Natural killer cell treated with Interleukin-12 subunit alpha and Interleukin-12 subunit beta and Interleukin-15 and Interleukin-18, amount 100 ng/mL, for 72 hours (primary cell): ENCODE results near the gene KIAA1671. TPM values are rescaled to one million over a fixed set of nuclear protein-coding genes. Genes with fewer than 3 reads are reported as not detected.
A peak's percentile ranks its signal among the peaks of the same experiment; 100 is the strongest.

ENCODE experiments used
- ATAC-seq, 2 donors: fragments of 150-1000 bp; cut with Tn5 transposase in 1 of 2; sonication (Bioruptor Pico), chemical (Tn5 transposase) in 1 of 2; 2 replicates each; pipeline ENCODE4 v1.10.0; 2021
- DNase-seq: peaks from one replicate; pipeline ENCODE4 v3.0.0; 2022; ENCODE audit warnings: low spot score
- H3K27ac Mint-ChIP-seq, 2 donors: 1 replicate in 1 of 2; 2 replicates in 1 of 2; pipeline ENCODE4 v1.8.0; 2022; ENCODE audit warnings: mixed read lengths in 2 of 2, mild to moderate bottlenecking in 1 of 2, moderate library complexity in 1 of 2
- H3K27me3 Mint-ChIP-seq, 2 donors: 1 replicate in 1 of 2; 2 replicates in 1 of 2; pipeline ENCODE4 v1.8.0; 2022; ENCODE audit warnings: mixed read lengths in 2 of 2
- H3K36me3 Mint-ChIP-seq: one replicate; pipeline ENCODE4 v1.8.0; 2022; ENCODE audit warnings: mixed read lengths
- H3K4me1 Mint-ChIP-seq, 2 donors: 1 replicate in 1 of 2; 2 replicates in 1 of 2; pipeline ENCODE4 v1.8.0; 2022; ENCODE audit warnings: low read depth in 2 of 2, mixed read lengths in 2 of 2, mild to moderate bottlenecking in 1 of 2
- H3K4me3 Mint-ChIP-seq: one replicate; pipeline ENCODE4 v1.8.0; 2022; ENCODE audit warnings: mixed read lengths
- H3K9me3 Mint-ChIP-seq: 2 replicates; pipeline ENCODE4 v1.8.0; 2022; ENCODE audit warnings: mixed read lengths
- total RNA-seq, 2 donors: library from RNA; stranded (reverse); gene quantifications; one replicate each; pipeline ENCODE4 v1.2.3, GENCODE V29; 2022

The KIAA1671 gene
- total RNA-seq, 2 donors from 2014 or later = 11.7 to 21.3 TPM

DNA sequence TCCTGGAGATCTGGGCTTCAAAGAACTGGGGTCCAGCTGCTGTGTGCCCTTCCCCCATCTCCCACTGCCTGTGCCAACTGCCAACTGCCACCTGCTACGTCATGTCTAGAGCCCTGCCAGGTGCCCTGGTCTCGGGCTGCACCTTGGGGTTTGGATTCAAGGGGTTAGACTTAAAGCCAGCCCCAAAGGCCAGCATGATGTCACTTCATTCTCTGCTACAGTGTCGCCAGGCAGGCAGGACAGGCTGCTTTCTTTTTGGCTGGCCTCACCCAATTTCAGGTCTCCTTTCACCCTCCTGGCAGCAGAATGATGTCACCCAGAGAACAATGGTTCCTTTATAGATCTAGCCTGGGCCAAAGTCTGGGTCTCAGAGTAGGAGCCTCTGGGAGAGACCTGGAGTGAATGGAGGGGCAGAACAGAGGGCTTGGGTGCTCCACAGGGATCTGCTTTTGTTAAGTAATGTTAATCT lies 167.6 kb downstream of the KIAA1671 start:
- Mint-ChIP-seq H3K4me3 (no peak overlapping the region), H3K36me3 (no peaks in the 10 kb centered on the region), H3K9me3 (no peaks in the 10 kb centered on the region), H3K4me1 (peaks cover 0 to 5% of the 10 kb centered on the region in 2 donors), H3K27me3 (peaks cover 0 to 7% of the 10 kb centered on the region in 2 donors), H3K27ac (no peak overlapping the region)
- DNase-seq = no peak
- peak in 1 of 2 donors; percentile 56 for ATAC-seq

DNA sequence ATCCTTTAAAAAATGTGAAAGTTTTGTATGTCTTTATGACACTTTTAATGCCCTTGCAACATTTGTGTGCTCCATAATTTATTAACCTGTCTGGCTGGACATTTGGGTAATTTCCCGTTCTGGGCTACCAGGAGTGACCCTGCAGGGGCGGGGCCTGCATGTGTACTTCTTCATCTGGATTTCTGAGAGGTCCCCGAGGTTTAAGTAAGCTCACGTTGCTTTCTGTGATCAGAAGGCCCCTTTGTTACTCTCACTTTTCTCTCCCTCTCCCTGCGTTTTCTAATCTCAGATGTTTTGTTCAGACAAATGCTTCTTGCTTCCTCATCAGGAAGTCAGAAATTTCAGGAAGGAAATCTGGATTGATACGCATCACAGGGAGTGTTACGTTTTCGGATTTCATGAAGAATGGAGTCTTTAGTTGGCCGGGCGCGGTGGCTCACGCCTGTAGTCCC lies 168.3 kb downstream of the KIAA1671 start:
- ATAC-seq (no peak), DNase-seq (no peak)
- no peak overlapping the region for H3K27ac Mint-ChIP-seq
- H3K27me3 Mint-ChIP-seq = peaks cover 0 to 7% of the 10 kb centered on the region in 2 donors
- no peaks in the 10 kb centered on the region for H3K9me3 Mint-ChIP-seq
- no peaks in the 10 kb centered on the region for H3K36me3 Mint-ChIP-seq
- no peak overlapping the region for H3K4me3 Mint-ChIP-seq
- peaks cover 0 to 5% of the 10 kb centered on the region in 2 donors for H3K4me1 Mint-ChIP-seq

DNA sequence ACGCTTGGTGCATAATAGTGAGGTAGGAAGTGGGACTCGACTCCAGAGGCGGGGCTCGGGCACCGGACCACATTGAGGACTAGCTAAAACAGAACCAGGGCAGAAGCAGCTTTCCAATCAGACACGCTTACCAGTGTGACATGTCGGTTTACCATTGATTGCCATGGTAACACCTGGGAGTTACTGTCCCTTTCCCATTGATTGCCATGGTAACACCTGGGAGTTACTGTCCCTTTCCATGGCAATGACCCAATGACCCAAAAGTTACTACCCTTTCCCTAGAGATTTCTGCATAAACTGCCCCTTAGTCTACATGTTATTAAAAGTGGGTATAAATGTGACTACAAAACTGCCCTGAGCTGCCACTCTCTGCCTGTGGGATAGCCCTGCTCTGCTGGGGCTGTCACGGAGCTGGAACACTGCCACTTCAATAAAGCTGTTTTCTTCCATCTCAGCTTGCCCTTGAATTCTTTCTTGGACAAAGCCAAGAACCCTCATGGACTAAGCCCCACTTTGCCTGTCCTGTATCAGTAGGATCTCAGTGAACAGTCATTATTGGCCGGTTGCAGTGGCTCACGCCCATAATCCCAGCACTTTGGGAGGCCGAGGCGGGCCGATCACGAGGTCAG lies 169.7 kb downstream of the KIAA1671 start:
- Mint-ChIP-seq H3K27me3 (peaks cover 0 to 7% of the 10 kb centered on the region in 2 donors), H3K36me3 (no peaks in the 10 kb centered on the region), H3K9me3 (no peaks in the 10 kb centered on the region), H3K4me1 (peaks cover 0 to 5% of the 10 kb centered on the region in 2 donors), H3K4me3 (no peak overlapping the region), H3K27ac (no peak overlapping the region)
- DNase-seq = no peak
- ATAC-seq = no peak

DNA sequence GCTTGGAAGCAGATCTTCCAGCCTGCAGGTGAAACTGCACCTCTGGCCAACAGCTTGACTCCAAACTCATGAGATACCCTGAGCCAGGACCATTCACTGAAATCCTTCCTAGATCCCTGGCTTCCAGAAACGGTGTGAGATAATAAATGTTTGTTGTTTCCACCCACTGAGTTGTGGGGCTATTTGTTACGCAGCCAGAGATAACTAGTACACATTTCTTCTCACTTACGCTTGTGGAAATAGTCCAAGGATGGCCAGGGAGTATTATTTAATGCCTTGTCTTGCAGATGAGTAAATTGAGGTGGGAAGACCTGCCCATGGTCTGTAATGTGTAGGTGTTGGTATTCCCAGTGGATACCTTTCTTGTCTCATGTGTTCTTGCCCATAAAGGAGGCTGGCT lies 171.2 kb downstream of the KIAA1671 start:
- H3K27me3 Mint-ChIP-seq = peaks cover 0 to 10% of the 10 kb centered on the region in 2 donors
- DNase-seq (no peak), ATAC-seq (no peak)
- H3K4me1 Mint-ChIP-seq = peaks cover 5% of the 10 kb centered on the region in 2 donors
- no peaks in the 10 kb centered on the region for H3K36me3 Mint-ChIP-seq
- H3K9me3 Mint-ChIP-seq = no peaks in the 10 kb centered on the region
- H3K27ac Mint-ChIP-seq = no peak overlapping the region
- no peak overlapping the region for H3K4me3 Mint-ChIP-seq

DNA sequence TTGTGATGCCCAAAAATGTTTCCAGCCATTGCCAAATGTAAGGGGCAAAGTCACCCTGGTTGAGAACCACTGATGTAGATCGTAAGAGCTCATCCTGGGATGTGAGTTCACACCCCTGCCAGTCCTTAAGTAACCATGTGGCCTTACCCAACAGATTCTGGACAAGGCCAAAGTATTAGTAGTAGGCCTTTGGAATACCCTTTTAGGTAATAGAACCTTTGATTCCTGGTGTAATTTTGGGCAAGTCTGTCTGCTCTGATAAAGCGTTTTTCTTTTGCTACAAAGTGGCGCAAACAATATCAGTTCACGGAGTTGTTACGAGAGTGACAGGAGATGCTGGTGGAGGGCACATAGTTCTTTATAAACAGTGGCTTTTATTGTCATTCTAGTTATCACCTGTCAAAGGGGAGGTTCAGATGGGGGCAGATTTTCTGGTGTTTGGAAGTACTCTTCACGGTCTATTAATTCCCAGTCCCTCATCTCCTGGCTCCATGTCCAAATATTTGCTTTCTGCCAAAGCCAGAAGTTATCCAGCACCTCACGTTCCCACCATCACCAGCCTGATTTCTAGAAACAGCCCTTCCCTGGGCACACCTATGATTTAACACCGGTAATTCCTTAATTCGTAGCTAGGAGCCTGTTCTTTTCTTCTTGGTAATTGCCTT lies 173.3 kb downstream of the KIAA1671 start:
- peaks cover 0 to 5% of the 10 kb centered on the region in 2 donors for H3K4me1 Mint-ChIP-seq
- no peak overlapping the region for H3K27ac Mint-ChIP-seq
- peaks cover 0 to 3% of the 10 kb centered on the region in 2 donors for H3K27me3 Mint-ChIP-seq
- ATAC-seq (no peak), DNase-seq (no peak)
- no peak overlapping the region for H3K4me3 Mint-ChIP-seq
- H3K9me3 Mint-ChIP-seq = no peaks in the 10 kb centered on the region
- H3K36me3 Mint-ChIP-seq = no peaks in the 10 kb centered on the region

DNA sequence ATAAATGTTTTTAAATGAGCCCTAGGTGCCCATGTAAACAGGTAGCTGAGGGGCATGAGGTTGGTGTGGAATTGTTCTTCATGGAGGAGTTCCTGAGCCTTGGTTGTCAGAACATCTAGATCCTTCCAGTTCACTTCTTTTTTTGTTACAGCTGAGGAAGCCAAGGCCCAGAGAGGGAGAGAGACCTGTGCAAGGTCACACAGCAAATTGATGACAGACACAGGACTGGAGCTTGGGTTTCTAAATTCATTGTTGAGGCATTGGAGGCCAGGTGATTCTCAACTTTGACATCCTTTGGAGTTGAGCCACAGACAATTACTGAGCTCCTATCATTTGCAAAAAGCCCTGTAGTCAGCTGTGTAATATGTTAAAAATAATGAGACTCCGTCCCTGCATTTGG lies 174.0 kb downstream of the KIAA1671 start:
- Mint-ChIP-seq H3K4me3 (no peak overlapping the region), H3K9me3 (no peaks in the 10 kb centered on the region), H3K36me3 (no peaks in the 10 kb centered on the region), H3K27me3 (peaks cover 0 to 3% of the 10 kb centered on the region in 2 donors), H3K4me1 (peaks cover 0 to 5% of the 10 kb centered on the region in 2 donors), H3K27ac (no peak overlapping the region)
- no peak for ATAC-seq
- DNase-seq = no peak

DNA sequence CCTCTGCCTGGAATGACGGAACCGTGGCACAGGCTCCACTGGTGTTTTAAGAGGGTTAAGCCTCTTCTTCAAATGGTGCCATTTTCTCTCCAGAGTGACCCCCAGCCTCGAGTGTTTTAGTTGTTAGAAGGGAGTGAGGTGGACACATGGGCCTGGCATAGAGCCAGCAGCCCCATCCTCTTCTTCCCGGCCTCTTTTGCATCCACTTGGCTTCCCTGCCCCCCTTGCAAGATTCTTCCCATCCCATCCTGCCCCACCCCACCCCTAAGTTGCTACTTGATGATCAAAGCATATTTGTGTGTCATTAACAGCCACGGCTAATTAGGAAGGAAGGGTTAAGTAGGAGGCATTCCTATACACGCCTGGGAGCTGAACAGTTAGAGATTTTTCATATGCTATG lies 174.8 kb downstream of the KIAA1671 start:
- DNase-seq = no peak
- Mint-ChIP-seq H3K36me3 (no peaks in the 10 kb centered on the region), H3K4me1 (peaks cover 1 to 5% of the 10 kb centered on the region in 2 donors), H3K4me3 (no peak overlapping the region), H3K27ac (no peak overlapping the region), H3K9me3 (no peaks in the 10 kb centered on the region), H3K27me3 (peaks cover 0 to 3% of the 10 kb centered on the region in 2 donors)
- ATAC-seq = no peak

DNA sequence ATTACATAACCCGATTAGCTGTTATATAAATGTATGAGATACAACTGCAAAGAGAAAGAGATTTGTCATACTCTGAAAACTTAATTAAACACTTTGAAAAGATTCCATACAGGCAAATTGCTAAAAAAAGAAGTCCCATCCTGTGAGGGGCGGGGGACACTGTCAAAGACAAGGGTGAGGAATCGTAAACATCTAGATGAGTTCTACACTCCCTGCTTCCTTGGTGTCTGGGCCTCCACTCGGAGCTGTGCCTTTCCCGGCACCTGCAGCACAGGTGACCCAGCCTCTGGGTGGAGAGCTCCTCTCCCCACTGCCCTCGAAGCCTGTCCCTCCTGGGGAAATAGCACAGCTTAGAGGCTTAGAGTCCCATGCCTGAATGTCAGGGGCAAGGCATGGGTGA lies 177.9 kb downstream of the KIAA1671 start:
- no peaks in the 10 kb centered on the region for H3K36me3 Mint-ChIP-seq
- no peak overlapping the region for H3K4me3 Mint-ChIP-seq
- no peak for DNase-seq
- H3K4me1 Mint-ChIP-seq = peaks cover 5 to 13% of the 10 kb centered on the region in 2 donors
- H3K27me3 Mint-ChIP-seq = peaks cover 0 to 3% of the 10 kb centered on the region in 2 donors
- ATAC-seq = no peak
- no peak overlapping the region for H3K27ac Mint-ChIP-seq
- no peaks in the 10 kb centered on the region for H3K9me3 Mint-ChIP-seq

DNA sequence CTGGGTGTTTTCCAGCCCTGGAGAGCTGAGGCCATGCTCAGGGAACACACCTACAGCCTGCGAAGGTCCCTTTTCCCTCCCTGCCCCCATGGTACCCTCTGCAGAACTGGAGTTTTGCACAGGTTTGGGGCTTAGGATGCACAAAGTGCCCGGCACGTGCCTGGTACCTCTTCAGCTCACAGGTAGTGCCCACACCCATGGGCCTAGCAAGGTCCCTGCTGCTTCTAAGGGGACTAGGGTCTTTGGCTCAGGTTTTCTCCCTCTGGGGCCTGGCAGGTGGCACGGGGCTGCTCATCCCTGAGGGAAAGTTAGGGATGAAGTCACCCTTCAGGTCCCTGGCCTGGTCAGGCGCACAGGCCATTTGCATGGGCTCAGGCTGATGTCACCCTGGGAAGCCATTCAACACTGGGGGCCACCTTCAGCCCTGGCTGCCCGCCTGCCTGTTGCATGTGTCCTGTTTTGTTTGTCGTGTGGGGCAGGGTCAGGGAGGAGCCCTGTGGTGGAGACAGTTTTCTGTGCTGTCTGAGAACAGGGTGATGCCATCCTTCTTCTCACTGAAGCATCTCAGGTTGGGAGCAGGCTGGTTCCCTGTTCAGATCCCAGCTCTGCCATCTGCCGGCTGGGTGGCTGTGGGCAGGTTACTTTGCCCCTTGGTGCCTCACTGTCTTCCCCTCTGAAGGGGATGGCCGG lies 178.8 kb downstream of the KIAA1671 start:
- Mint-ChIP-seq H3K27me3 (peaks cover 0 to 3% of the 10 kb centered on the region in 2 donors), H3K4me1 (peaks cover 5 to 16% of the 10 kb centered on the region in 2 donors), H3K4me3 (no peak overlapping the region), H3K36me3 (no peaks in the 10 kb centered on the region), H3K27ac (no peak overlapping the region), H3K9me3 (no peaks in the 10 kb centered on the region)
- ATAC-seq (peak in 1 of 2 donors; percentile 25), DNase-seq (no peak)

DNA sequence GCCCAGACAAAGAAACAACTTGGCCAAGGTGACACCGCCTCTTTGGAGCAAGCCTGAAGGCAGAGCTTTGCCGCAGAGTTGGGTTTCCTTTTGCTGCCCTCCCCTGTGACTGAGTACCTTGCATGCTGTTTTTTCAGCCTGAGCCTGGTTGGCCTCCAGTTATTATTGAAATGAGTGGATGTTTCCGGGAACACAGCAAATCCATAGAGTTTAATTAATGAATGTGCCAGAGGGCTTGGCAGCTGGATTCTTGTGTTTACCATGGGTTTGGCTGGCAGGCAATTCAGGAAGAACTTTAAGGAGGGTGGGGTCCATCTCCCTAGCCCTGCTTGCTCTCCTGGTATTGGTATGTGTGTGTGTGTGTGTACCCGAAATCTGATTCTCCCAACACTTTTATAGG lies 181.5 kb downstream of the KIAA1671 start:
- no peaks in the 10 kb centered on the region for H3K9me3 Mint-ChIP-seq
- H3K27ac Mint-ChIP-seq = no peak overlapping the region
- no peaks in the 10 kb centered on the region for H3K36me3 Mint-ChIP-seq
- ATAC-seq (no peak), DNase-seq (no peak)
- H3K4me3 Mint-ChIP-seq = no peak overlapping the region
- H3K27me3 Mint-ChIP-seq = no peaks in the 10 kb centered on the region
- peaks cover 0 to 16% of the 10 kb centered on the region in 2 donors for H3K4me1 Mint-ChIP-seq

DNA sequence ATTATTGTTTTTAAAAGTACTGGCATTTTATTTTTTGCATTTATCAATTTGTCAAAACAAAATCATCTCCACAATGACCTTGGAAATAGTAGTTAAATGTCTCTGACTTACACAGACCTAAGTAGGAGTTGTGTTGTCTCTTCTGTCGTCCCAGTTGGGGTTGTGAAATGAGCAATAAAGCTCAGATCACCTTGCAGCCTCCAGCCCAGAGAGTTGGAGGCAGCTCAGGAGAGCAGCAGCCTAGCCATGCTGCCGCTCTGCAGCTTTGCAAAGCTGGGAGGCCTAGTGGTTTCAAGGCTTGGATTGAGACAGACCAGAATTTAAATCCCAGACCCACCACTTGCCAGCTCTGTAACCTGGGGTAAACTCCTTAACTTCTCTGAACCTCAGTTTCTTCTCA lies 181.9 kb downstream of the KIAA1671 start:
- Mint-ChIP-seq H3K27me3 (no peaks in the 10 kb centered on the region), H3K27ac (no peak overlapping the region), H3K9me3 (no peaks in the 10 kb centered on the region), H3K4me1 (peaks cover 0 to 16% of the 10 kb centered on the region in 2 donors), H3K4me3 (no peak overlapping the region), H3K36me3 (no peaks in the 10 kb centered on the region)
- ATAC-seq = no peak
- DNase-seq = no peak

DNA sequence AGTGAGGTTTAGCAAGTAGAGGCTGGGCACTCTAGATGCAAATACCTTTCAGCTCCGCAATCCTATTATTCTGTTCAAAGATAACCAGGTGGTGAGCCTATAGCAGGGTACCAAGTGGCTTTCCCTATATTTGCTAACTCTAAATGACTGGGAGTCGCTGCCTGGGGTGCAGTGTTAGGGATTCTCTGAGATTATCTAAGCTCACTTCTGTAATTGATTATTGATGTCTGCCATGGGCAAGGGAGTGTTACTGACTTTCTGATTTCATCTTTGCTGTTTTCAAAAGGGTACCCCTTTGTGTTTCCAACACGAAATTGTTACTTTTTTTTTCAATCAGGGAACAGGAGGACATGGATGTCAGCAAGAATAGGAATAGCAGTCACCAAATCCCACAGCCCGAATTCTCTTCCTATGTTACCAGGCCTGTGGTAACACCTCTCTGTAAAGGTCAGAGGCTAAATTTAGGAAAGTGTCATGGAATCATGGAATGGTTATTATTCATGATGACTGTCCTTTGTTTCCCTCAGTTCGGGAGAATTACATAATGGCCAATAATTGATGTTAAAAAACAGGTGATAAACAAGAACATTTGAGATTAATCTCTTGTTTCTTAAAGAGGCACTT lies 184.5 kb downstream of the KIAA1671 start:
- H3K4me3 Mint-ChIP-seq = no peak overlapping the region
- H3K36me3 Mint-ChIP-seq = no peaks in the 10 kb centered on the region
- no peak for ATAC-seq
- H3K9me3 Mint-ChIP-seq = no peaks in the 10 kb centered on the region
- no peaks in the 10 kb centered on the region for H3K27me3 Mint-ChIP-seq
- DNase-seq = no peak
- H3K27ac Mint-ChIP-seq = no peak overlapping the region
- H3K4me1 Mint-ChIP-seq = peaks cover 0 to 16% of the 10 kb centered on the region in 2 donors

DNA sequence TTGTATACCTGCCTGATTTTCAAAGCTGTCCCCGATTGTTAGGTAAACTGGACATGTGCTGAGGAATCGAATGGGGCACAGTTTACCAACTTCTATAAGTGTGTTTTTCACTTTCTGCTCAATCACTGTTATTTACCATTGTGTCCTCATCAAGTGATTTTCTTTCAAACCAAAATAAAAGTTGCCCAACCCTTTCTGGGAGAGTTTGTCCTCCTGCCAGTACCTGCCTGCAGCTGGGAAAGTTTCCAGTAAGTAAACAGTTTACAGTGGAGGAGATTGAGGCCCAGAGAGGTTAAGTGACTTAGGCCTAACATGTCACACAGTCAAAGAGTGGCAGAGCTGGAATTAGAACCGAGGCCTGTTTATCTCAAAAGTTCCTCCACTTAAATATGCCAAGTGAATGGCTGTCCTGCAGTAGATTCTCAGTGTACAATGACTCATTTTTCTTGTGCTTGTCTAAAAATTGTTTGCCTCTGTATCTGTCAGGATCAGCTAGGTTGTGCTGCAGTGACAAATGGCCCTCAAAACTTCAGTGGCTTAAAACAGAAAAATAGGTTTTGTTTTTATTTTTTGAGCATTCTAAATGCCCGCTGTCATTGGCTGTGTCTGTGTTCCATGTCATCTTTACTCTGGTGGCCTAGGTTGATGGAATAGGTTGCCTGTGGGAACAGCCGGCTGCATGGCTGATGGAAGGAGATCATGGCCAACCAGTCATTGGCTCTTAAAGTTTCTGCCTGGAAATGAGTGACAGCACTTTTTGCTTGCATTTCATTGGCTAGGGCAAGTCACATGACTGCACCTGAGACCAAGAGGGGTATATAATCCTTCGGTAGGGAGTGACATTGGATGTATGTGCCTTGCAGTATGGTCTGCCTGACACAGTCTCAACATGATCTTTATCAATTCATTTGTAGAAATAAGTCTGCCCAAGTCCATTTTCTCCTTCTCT lies 185.3 kb downstream of the KIAA1671 start:
- ATAC-seq (no peak), DNase-seq (no peak)
- no peak overlapping the region for H3K27ac Mint-ChIP-seq

More for the DNA sequence above, 185.3 kb downstream of the KIAA1671 start:
- Mint-ChIP-seq H3K36me3 (no peaks in the 10 kb centered on the region), H3K4me1 (peaks cover 0 to 11% of the 10 kb centered on the region in 2 donors), H3K9me3 (no peaks in the 10 kb centered on the region), H3K4me3 (no peak overlapping the region), H3K27me3 (no peaks in the 10 kb centered on the region)
